NCI-H82 (cell line): ENCODE measurements around the gene OVOL1.
A peak's percentile ranks its signal among the peaks of the same experiment; 100 is the strongest.
"Not testable (repeated sequence)": the region's sequence is repeated elsewhere in the genome, so short reads cannot be mapped to it uniquely, and the experiment has no call there.

Experiments used
- DNase-seq: peaks from one replicate; lab custom pipeline; 2025; lab: John Stamatoyannopoulos, UW

OVOL1 gene

DNA sequence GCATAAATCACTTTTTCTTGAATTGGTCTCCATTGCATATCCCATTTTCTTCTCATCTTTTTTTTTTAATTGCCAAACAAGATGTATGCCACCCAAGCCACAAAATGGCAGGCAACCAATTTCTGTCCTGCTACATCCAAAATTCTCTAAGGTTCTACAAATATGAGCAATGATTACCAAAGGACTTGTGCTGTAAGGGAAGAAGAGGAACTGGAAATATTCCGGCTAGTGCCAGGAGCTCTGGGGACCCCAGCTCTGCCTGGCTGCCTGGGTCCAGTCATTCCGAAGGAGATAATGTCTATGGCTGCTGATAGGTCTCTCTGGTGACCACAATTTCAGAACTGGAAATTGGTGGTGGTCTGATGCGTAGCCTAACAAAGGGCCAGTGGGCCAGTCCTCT lies 29.8 kb downstream of the OVOL1 start:
- no peak for DNase-seq

DNA sequence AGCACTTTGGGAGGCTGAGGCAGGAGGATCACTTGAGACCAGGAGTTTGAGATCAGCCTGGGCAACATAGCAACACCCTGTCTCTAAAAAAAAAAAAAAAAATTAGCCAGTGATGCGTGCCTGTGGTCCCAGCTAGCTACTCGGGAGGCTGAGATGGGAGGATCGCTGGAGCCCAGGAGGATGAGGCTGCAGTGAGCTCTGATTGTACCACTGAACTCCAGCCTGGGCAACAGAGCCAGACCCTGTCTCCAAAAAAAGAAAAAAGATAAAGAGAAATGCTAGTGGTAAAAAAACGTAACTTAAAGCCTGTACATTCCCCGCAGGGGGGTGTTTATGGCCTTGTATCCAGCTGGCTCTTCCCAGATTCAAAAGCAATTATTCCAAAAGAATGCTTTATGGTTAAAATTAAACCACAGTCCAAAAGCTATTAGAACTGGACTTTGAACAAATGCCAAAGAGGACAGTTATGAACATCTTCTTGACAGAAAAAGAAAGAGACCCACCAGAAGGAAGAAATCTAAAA lies 30.5 kb downstream of the OVOL1 start:
- no peak for DNase-seq

DNA sequence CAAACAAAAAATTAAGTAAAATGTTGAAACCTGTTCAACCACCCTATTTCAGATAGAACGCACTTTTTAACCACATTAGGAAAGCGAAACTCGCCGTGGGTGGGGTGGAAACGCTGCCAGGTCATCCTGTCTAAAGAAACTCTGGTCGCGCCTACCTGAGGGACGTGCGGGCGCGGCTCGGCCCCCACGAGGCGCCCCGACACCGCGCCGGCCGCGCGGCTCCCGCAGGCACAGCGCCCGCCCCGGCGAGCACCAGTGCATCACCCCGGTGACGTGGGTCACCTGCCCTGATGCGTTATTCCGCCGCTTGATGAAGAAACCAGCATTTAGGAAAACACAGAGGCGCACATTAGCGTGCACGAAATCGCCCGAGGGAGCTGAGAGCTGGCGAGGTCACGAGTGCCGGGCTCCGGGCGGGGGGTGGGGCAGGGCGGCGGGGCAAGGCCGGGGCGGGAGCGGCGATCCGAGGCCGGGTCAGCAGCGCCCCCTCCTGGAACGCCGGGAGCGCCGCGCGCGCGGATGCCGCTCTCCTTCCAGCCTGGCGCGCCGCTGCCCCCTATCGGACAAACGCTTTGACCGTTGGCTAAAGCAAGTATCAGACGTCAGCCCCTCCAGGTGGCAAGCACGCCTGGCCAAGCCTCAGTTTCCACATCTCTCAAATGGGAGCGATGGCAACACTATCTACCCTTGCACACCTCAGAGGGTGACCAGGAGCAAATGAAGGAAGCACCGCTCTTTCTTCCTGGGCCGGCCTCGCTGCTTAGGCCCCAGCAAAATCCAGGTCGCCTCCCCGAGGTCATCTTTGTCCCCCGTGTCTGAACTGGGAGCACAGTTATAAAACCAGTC lies 31.2 kb downstream of the OVOL1 start:
- DNase-seq, result peak; percentile 89

DNA sequence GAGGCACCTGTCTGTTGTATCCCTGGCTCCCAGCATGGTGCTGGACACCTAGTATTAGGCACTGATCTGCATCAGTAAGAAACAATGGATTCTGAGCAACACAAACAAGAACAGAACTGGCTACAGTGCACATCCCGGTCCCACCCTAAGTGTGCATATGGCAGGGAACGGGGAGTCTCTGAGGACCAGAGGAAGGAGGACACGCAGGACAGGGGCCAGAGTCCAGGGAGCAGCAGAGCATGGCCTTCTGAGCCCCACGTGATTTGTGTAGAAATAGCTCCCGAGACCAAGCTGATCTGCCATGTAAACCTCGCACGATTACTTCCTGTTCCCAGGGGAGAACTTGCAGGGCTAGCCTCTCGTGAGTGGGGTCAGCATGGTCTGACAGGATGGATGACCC lies 34.2 kb downstream of the OVOL1 start:
- DNase-seq, result no peak

DNA sequence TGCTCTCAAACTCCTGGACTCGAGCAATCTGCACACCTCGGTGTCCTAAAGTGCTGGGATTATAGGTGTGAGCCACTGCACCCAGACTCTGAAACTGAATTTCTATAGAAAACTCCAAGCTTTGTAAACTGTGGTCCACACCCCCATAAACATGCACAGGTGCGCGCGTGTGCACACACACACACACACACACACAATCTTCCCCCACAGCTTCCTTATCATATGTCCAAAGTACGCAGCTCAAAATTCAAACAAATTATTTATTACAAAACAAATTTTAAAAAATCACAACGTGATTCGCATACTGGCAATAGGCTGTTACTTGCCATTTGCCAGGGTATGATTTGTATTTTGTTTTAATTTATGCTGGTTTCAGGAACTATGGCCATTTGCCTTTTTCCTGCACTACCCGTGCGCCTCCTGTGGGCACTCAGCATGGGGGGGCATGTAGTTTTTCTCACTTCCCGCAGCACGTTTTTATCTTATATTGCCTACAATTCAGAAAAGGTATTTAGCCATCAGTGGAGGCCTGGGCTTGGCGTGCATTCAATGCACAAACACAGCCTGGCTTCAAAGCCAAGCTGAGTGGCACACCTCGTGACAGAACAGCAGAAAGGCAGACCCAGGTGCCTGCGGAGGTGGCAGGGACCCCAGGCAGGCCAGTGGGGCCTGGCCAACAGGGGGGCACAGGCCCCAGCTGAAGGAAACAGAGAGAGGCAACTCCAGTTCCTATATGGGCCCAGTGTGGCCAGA lies 36.1 kb downstream of the OVOL1 start:
- DNase-seq, result no peak

DNA sequence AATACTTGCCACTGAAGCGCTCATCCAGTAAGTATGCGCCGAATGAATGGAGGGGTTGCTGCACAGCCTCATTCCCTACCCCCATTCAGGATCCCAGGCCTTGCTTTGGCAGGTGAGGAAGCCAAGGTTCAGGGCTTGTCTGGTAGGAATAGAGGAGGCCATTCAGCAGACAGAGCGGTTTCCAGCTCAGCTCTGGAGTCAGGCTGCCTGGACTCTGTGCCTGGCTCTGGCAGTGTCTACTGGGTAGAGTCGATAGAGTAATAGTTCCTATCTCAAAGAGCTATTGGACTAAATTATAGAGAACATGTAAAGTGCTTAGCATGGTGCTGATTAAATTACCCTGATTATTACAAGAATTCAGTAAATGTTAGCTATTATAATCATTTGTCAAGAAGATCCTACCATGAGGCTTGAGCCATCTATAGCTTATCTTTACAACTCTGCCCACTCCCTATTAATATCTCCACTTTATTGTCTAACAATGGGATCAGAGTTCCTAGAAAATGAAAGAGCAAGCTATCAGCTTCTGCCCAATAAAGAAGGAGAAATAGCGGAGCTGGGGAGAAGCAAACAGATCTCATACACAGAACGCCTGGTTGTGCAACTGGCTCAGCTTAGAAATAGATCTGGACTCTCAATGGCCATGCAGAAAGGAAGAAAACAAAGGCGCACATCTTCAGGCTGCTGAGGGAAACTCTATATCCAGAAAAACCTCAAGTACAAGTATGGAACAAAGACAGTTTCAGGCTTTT lies 40.3 kb downstream of the OVOL1 start:
- no peak for DNase-seq

DNA sequence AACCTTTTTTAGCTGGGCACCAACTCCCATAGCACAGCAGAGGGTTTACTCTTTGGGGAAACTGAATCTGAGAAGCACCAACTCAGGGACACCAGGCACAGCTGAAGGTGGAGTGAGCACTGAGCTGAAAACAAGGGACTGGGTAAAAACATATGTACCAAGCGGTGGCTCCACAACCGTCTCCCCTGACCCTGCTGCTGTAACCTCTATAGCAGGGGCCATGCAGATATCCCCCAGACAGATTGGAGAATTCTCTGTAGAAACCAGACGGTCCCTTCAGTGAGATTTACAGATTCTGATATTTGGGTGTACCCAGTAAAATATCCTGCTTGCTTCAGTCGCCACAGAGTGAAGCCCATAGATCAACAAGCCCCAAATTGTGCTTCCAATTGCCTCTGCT lies 42.6 kb downstream of the OVOL1 start:
- no peak for DNase-seq

DNA sequence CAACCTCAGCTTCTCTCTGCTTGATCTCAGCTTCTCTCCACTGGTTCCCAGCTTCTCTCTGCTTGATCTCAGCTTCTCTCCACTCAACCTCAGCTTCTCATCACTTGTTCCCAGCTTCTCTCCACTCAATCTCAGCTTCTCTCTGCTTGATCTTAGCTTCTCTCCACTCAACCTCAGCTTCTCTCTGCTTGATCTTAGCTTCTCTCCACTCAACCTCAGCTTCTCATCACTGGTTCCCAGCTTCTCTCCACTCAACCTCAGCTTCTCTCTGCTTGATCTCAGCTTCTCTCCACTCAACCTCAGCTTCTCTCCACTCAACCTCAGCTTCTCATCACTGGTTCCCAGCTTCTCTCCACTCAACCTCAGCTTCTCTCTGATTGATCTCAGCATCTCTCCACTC lies 45.4 kb downstream of the OVOL1 start:
- not testable (repeated sequence) for DNase-seq

DNA sequence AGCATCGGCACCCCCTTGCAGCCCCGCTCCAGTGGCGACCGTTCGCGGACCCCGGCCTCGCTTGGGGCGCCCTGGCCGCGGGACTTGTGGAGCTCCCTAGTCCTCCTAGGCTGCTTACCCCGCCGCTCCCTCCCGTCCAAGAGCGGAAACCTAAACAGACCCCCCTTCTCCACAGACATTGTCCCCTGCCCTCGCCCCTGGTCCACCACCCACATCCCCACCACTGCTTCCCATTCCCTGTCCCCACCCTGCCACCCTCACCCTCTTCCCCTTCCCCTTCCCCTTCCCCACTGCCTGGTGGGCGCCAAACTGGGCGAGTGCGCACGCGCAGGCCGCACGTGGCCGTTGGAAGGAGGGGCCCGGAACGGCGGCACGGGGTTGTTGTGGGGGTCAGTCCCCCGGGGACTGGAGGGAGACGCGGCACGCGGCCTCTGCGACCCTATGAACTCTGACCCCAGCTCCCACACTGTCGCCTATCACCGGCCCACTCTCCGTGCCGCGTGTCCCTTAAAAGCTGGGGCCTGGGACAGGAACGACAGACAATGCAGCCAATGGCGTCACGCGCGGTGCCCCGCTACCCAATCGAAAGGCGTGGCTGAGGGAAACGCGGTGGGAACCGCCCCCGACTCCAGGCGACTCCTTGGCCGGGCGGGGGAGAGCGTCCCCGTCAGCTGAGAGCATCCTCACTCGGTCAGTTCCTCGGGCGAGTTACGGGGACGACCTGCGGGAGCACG lies 46.6 kb downstream of the OVOL1 start, which contains the start of gene SNX32:
TSS of gene SNX32 (plus strand) at position 667 of the 734 bp plus-strand sequence. CDS start 103 bp downstream, outside the sequence.
- peak; percentile 95 for DNase-seq

DNA sequence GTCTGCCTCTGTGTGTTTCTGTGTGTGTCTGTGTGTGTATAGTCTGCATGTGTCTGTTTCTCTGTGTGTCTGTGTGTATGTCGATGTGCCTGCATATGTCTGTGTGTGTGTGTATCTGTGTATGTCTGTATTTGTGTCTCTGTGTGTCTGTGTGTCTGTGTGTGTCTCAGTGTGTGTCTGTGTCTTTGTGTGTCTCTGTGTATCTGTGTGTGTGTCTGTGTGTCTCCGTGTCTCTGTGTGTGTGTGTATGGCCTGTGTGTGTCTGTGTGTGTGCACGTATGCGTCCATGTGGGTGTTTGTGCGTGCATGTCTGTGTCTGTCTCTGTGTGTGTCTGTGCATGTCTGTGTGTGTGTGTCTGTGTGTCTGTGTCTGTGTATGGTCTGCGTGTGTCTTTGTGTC lies 47.3 kb downstream of the OVOL1 start:
- no peak for DNase-seq

DNA sequence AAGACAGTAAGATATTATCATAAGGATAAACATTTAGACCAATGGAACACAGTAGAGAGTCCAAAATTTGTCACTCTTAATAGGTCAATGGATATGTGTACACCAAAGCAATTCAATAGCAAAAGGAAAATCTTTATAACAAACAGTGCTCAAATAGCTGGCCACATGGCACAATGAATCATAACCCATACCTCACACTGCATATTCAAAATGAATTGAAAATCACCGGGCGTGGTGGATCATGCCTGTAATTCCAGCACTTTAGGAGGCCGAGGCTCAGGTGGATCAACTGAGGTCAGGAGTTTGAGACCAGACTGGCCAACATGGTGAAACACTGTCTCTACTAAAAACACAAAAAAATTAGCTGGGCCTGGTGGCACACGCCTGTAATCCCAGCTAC lies 55.3 kb downstream of the OVOL1 start:
- DNase-seq, result no peak

DNA sequence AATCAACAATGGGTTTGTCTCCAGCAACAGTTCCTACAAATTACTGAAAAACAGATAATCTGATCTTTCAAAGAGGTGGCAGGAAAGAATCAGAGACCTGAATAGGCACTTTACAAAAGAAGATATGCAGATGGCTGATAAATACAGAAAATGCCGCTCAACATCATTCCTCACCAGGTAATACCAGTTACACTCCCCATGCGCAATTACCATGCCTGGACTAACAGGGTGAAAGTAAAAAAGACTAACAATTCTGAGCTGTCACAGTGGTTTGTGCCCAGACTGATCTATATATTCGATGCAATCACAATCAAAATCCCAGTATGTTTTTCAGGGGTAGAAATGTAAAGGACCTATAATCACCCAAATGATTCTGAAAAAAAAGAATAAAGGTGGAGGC lies 56.9 kb downstream of the OVOL1 start:
- no peak for DNase-seq

DNA sequence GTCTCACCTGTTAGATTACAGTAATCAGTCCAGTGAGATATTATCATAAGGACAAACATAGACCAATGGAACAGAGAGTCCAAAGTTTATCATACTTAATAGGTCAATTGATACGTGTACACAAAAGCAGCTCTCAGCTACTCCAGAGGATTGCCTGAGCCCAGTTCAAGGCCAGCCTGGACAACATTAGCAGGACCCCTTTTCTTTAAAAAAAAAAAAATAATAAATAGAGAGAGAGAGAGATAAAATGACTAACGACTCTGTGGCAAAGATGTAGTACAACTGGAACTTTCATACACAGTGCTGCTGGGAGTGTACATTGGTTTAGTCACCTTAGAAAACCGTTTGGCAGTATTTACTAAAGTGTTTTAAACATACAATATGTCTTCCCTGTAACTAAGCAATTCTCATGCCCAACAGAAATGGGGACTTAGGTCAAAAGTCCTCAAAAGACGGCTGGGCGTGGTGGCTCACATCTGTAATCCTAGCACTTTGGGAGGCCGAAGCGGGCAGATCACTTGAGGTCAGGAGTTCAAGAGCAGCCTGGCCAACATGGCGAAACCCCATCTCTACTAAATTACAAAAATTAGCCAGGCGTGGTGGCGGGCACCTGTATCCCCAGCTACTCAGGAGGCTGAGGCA lies 57.5 kb downstream of the OVOL1 start:
- no peak for DNase-seq
